Ramos (cell line): ENCODE data around the gene SLX4IP.

Experiments used
- in situ Hi-C: fragments of 300-500 bp; cut with MboI; formaldehyde crosslinking; loops from one replicate; pipeline ENCODE4 v1.14.3; 2022; ENCODE audit warnings: low sequenced_read_pairs; ENCODE audit not compliant: unreplicated experiment

SLX4IP gene

GRCh38 chr20:10668677-10669368 lies 233.7 kb downstream of the SLX4IP start:
- in situ Hi-C loops: no loop called here

DNA sequence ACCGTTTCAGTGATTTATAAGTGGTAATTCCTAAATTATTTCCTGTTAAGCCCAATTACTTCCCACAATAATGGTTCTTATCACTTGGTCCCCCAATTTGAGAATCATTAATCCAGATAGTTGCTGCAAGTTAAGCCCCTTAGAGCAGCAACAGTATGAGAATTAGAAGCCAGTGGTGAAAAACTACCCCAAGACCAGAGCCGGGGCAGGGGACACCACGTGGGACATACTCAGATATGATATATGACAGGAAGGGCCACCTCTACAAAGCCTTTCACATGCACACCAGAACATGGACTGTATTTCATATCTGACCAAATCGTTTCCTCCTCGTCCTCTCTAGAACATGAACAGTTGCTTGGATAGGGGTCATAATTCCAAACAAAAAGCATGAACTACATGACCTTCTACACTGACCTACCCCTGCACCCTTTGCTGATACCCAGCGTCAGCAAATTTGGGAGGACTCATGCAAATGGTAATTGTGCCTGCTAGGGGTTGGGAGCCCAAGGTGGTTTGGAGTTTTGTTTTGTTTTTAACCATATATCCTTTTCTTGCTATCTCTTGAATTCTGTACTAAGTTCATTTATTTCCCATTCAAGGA lies 234.8 kb downstream of the SLX4IP start:
- in situ Hi-C loops: no loop called here

DNA sequence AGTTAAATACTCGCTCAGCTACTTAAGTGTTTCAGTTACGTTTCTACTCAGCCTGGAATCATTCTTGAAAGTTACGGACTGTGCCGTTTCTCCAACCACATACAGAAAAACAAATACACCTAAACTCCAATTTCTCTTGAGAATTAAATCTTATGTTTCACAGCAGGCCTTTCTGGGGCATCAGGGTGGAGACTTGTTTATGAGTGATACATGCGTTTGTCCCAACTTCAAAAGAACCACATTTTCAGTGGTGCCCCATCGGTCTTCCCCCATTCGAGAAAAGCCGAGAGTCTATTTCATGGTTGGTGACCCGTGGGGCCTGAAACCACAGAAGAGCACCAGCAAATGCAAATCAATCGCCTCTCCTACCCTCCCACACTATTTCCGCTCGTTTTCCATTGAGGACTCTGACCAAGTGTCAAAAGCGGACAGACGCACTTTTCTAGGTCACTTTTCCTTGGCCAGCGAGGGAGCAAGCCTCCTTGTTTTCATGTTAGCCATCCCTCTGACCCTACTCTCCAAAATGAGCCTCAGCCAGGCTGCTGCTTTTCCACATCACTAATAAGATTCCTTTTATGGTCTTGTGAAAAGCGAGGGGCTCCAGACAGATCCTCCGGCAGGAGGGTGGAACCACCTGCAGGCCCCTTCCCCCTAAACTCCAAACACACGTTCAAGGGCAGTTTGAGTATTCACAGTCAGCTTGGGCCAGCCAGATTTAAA lies 235.6 kb downstream of the SLX4IP start:
- in situ Hi-C loops: no loop called here

GRCh38 chr20:10671221-10671918 lies 236.3 kb downstream of the SLX4IP start:
- in situ Hi-C loops: no loop called here

GRCh38 chr20:10671919-10672623 lies 237.0 kb downstream of the SLX4IP start:
- in situ Hi-C loops: no loop called here

- in situ Hi-C loops: no loop called here
Measured at GRCh38 chr20:10672624-10673127, 237.6 kb downstream of the SLX4IP start.

DNA sequence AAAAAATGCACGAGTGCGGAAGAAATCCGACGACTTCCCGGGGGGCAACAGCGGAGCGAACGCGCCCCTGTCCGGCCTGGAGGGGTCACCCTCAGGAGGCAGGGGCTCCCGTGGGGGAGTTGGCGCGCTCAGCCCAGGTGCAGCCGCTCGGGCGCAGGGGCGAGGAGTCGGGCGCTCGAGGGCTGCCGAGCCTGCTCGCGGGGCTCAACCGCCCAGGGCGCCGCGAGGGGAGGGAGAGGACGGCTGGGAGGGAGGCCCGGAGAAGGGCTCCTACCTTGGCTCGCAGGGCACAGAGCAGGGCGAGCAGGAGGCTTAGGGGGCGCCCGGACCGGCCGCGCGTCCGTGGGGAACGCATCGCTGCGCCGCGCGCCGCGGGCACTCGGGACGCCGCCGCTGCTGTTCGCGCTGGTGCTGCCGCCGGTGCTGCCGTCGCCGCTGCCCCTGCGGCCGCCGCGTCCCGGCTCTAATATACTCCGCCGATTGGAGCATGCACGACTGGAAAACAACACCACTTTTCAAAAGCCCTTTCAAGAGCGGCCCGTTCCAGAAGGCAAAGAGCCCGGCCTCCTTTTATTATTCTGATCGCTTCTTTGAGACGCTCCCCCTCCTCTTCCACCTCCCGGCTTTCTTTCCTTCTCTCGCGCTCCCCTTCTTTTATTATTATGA lies 238.2 kb downstream of the SLX4IP start:
- in situ Hi-C loops: no loop called here

- in situ Hi-C loops: no loop called here
Measured at GRCh38 chr20:10673842-10674683, 239.0 kb downstream of the SLX4IP start, which contains the start of gene JAG1. JAG1 (minus strand) TSS chr20:10673999; CDS start chr20:10673530, 469 bp downstream.

GRCh38 chr20:10674684-10675449 lies 239.8 kb downstream of the SLX4IP start:
- in situ Hi-C loops: no loop called here

DNA sequence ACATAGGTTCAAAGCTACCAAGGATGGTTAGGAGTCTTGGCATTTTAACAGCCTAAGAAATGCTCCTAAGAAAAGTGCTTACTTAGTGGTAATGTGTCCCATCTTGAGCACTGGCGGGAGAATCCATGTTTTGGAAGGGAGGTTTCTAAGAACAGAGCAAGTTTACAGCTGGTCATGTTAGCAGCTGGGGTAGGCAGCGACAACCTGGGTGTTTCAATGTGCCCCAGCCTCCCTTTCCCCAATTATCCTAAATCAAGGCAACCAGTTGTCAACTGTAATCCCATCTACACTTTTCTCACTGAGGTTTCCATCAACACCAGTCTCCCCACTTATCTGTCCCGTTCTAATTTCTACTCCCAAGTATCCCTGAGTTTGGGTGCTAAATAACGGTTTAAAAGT lies 240.3 kb downstream of the SLX4IP start:
- in situ Hi-C loops: no loop called here

DNA sequence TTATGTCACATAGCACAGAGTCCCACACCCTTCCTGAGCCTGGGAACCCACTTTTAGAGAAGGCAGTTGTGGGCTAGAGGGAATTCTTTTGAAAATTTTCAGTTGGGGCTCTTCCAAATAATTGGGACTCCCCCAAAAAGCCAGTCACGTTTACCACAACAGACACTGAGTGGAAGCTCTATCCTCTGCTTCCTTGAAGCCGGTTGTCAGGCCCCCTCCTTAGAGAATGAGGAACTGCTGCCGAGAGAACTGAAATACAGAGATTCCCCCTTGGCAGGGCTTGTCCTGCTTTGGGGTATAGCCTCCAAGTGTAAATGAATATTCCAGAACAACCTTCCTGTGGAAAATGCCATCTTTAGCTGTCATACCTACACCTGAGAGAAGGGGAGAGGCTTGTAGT lies 241.4 kb downstream of the SLX4IP start:
- in situ Hi-C loops: no loop called here
